GM06990 (cell line): ENCODE data around the gene RNASE3.

Experiments used
- DNase-seq: peaks from one replicate; pipeline ENCODE4 v3.0.0-alpha.2; 2011; ENCODE audit not compliant: insufficient read length; ENCODE audit errors: extremely low read depth
- H3K27me3 ChIP-seq: replicated peaks from 2 replicates; pipeline ENCODE4 v1.6.0; 2011; ENCODE audit warnings: low read length; ENCODE audit not compliant: control insufficient read depth, insufficient read depth
- H3K36me3 ChIP-seq: 2 replicates; pipeline ENCODE4 v1.5.1; 2011; ENCODE audit warnings: low read length; ENCODE audit not compliant: control insufficient read depth, insufficient read depth
- H3K4me3 ChIP-seq: replicated peaks from 2 replicates; pipeline ENCODE4 v1.5.1; 2011; ENCODE audit warnings: low read depth, mild to moderate bottlenecking, control low read depth, low read length
- TF ChIP-seq, protein P1 (sequence below): IDR thresholded peaks from 2 replicates; pipeline ENCODE4 v1.5.1; 2011; ENCODE audit warnings: low read length, control low read depth, mild to moderate bottlenecking, inconsistent platforms; ENCODE audit not compliant: insufficient read depth, poor library complexity, severe bottlenecking

Gene RNASE3

DNA sequence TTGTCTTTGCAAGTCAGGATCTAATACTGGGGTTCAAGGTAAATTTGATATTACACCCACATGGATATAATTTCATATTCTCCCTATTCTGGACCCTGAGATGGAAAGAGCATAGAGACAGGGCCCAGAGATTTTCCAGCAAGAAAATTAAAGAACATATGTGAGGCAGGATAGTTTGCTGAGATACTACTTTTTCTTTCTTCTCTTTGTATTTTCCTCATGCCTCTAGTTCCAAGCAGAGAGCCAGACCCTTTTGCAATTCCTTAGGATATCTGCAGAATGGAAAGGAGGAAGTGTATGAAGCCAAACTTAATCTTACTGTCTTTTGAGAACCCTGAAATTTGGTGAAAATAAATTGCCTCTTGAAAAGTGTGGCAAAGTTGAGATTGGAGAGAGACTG is 34.0 kb upstream of the RNASE3 start:
- no peak for DNase-seq
- H3K4me3 ChIP-seq: no peak overlapping the region
- H3K27me3 ChIP-seq: 0 out of 2 replicates have a peak, but pooled peaks cover 3% of the 10 kb centered on the region
- TF ChIP-seq, protein P1, sequence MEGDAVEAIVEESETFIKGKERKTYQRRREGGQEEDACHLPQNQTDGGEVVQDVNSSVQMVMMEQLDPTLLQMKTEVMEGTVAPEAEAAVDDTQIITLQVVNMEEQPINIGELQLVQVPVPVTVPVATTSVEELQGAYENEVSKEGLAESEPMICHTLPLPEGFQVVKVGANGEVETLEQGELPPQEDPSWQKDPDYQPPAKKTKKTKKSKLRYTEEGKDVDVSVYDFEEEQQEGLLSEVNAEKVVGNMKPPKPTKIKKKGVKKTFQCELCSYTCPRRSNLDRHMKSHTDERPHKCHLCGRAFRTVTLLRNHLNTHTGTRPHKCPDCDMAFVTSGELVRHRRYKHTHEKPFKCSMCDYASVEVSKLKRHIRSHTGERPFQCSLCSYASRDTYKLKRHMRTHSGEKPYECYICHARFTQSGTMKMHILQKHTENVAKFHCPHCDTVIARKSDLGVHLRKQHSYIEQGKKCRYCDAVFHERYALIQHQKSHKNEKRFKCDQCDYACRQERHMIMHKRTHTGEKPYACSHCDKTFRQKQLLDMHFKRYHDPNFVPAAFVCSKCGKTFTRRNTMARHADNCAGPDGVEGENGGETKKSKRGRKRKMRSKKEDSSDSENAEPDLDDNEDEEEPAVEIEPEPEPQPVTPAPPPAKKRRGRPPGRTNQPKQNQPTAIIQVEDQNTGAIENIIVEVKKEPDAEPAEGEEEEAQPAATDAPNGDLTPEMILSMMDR: no peak
- H3K36me3 ChIP-seq: no peaks in the 10 kb centered on the region

DNA sequence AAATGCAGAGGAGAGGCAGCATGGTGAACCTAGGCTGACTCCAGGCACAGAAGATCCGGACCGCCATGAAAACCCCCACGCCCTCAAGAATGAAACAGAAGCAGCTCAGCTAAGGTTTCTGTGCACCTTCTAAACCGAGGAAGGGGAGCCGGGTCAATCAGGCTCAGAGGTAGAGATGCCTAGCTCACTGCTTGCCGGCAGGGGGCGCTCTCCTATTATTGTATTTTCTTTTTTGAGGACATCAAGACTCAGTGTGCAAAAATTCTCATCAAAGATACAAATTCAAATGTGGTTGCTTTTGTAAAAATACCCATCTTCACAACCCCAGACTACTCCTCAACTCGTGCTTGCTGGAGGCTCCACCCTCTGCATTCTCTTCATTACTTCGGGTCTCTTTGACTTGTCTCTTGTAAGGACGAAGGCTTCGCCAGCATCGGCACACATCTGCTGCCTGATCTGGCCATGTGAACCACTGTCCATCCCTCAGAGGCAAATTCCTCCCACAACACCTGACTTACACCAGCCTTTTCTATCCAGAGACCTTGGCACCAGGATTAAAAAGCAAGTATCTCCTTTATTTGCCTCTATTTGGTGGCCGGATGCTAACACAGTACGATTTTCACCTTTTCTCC is 33.4 kb upstream of the RNASE3 start:
- TF ChIP-seq, protein P1: peak; percentile 83
- peak; percentile 13 for DNase-seq
- no peak overlapping the region for H3K4me3 ChIP-seq

DNA sequence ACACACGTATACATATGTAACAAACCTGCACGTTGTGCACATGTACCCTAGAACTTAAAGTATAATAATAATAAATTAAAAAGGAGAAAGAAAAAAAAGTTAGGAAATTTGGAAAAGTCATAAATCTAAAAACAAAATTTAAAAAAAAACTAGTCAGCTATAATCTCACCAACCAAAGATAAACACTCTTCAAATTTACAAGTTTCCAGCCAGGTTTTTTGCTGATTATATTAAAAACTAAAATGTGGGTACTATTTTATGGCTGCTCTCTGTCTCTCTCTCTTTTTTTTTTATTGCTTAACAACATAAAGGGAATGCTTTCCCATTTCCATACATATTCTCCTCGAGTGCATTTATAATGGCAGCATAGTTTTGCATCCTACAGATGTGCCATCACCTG is 25.0 kb upstream of the RNASE3 start:
- TF ChIP-seq, protein P1: no peak
- Histone ChIP-seq H3K36me3 (no peaks in the 10 kb centered on the region), H3K27me3 (no peaks in the 10 kb centered on the region; the same call in 1 of the 2 replicates), H3K4me3 (no peak overlapping the region)
- no peak for DNase-seq

More for the DNA sequence above, 33.4 kb upstream of the RNASE3 start:
- Histone ChIP-seq H3K27me3 (0 out of 2 replicates have a peak, but pooled peaks cover 3% of the 10 kb centered on the region), H3K36me3 (no peaks in the 10 kb centered on the region)

DNA sequence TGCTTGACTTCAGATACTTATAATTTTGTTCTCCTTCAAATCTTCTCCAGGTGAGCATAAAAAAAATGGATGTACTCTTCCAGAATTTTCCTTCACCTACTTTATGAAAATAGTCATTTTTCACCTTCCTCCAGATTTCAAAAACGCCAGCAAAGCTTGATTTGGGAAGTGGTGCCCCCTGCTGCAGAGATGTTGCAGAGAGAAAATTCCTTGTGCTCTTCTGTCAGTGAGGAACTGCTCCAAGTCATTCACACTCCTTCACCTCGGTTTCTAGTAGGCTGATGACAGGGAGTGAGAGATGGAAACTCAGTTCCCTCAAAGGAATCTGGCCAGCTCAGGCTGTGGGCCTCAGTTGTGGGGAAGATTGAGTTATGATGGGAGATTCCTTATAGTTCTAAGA is 24.2 kb upstream of the RNASE3 start:
- no peaks in the 10 kb centered on the region for H3K36me3 ChIP-seq
- TF ChIP-seq, protein P1: peak; percentile 55
- no peak for DNase-seq
- no peaks in the 10 kb centered on the region; the same call in 1 of the 2 replicates for H3K27me3 ChIP-seq
- no peak overlapping the region for H3K4me3 ChIP-seq

DNA sequence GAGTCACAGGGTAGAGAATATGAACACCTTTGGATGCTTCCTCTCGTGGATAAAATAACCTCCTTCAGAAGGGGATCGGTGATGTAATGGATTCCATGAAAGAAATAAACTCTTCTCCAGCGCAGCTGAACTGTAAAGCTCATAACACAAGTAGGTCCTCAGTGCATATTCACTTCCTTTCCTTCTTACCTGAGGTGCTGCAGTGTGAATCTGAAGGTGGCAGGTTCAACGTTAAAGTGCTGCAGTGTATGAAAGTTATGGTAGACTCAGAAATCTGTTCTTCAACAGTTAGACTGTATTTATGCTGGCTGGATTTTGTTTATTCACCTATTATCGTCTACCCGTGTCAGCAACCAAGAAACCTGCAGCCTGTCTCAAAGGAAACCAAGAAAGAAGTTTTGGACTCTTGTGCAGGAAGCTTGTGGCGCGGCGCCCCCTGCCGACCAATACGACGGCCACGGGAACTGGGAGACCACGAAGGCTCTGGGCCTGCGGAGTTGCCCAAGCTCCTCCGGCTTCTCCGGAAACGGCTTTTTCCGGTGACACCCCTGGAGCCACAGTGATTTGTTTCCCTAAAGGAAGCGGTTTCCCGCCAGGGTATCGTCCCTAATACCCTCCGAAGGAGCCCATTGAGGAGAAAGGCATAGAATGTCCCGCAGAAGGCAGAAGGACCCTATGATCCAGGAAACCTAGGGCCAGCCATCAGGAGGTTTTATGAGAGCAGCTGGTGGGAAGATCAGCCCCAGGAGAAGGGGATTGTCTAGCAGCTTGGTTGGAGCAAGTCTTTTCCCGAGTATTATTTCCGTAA is 17.6 kb upstream of the RNASE3 start:
- TF ChIP-seq, protein P1: peak; percentile 91
- Histone ChIP-seq H3K36me3 (no peaks in the 10 kb centered on the region), H3K4me3 (no peak overlapping the region), H3K27me3 (peaks cover 1% of the 10 kb centered on the region; the same call in 1 of the 2 replicates)
- peak; percentile 71 for DNase-seq
